Activated CD4-positive, alpha-beta memory T cell treated with anti-CD3 and anti-CD28 coated beads, Interleukin-2, amount 10 ng/mL, durations not matched to agents 7 days and 5 days (primary cell): Measurements from ENCODE around the gene NGRN. TPM values are rescaled to one million over a fixed set of nuclear protein-coding genes. Genes with fewer than 3 reads are reported as not detected.

Experiments
- CTCF ChIA-PET: fragments of 350-600 bp; sonication (Branson Sonifier 250); formaldehyde crosslinking; loops from one replicate; lab custom pipeline; 2021; ENCODE audit warnings: antibody characterized with exemption, inconsistent platforms; lab: Charles Lee
- POLR2A ChIA-PET: fragments of 350-600 bp; sonication (Branson Sonifier 250); formaldehyde crosslinking; loops from one replicate; lab custom pipeline; 2021; ENCODE audit warnings: antibody characterized with exemption; lab: Charles Lee
- DNase-seq: peaks from one replicate; pipeline ENCODE4 v3.0.0-alpha.2; 2020
- H3K27ac Mint-ChIP-seq: one replicate; pipeline ENCODE4 v1.8.0; 2021; ENCODE audit warnings: mild to moderate bottlenecking, mixed read lengths
- H3K27me3 Mint-ChIP-seq: one replicate; pipeline ENCODE4 v1.8.0; 2021; ENCODE audit warnings: mixed read lengths
- H3K36me3 Mint-ChIP-seq: one replicate; pipeline ENCODE4 v1.8.0; 2021; ENCODE audit warnings: low read depth, mixed read lengths
- H3K4me1 Mint-ChIP-seq: one replicate; pipeline ENCODE4 v1.8.0; 2021; ENCODE audit warnings: mixed read lengths
- H3K4me3 Mint-ChIP-seq: one replicate; pipeline ENCODE4 v1.8.0; 2021; ENCODE audit warnings: mild to moderate bottlenecking, mixed read lengths
- H3K9me3 Mint-ChIP-seq: one replicate; pipeline ENCODE4 v1.8.0; 2021; ENCODE audit warnings: mixed read lengths
- total RNA-seq, 2 experiments: library from RNA; stranded (reverse); gene quantifications; one replicate each; pipeline ENCODE4 v1.2.3, GENCODE V29; 2021

The NGRN gene
- total RNA-seq, 2 experiments from 2014 or later, result 27.4 to 28.3 TPM

GRCh38 chr15:90228960-90229359 lies 36.5 kb upstream of the NGRN start:
- no peaks in the 10 kb centered on the region for H3K27me3 Mint-ChIP-seq
- DNase-seq, result no peak
- peaks cover 39% of the 10 kb centered on the region for H3K4me1 Mint-ChIP-seq
- H3K4me3 Mint-ChIP-seq, result no peak overlapping the region
- ChIA-PET POLR2A (interaction anchor here (1.6 to 2.4 kb wide), 2 partner anchors 37 to 643 kb away, joined by 3 to 7 read pairs; partner anchors contain the start of gene NGRN), CTCF (no interaction called here)
- H3K27ac Mint-ChIP-seq, result no peak overlapping the region
- H3K9me3 Mint-ChIP-seq, result no peaks in the 10 kb centered on the region
- peaks cover 47% of the 10 kb centered on the region for H3K36me3 Mint-ChIP-seq

- DNase-seq, result no peak
- Mint-ChIP-seq H3K4me1 (peaks cover 48% of the 10 kb centered on the region), H3K36me3 (peaks cover 47% of the 10 kb centered on the region), H3K27me3 (no peaks in the 10 kb centered on the region), H3K9me3 (no peaks in the 10 kb centered on the region), H3K27ac (peak overlapping the region; percentile 92), H3K4me3 (peak overlapping the region; percentile 97)
- POLR2A ChIA-PET, result interaction anchor here (1.2 to 4.8 kb wide), 8 partner anchors 8 to 641 kb away, joined by 3 to 99 read pairs (median 23); partner anchors contain the start of genes IDH2, NGRN, SEMA4B and TTLL13
- CTCF ChIA-PET, result interaction anchor here (1.0 to 2.2 kb wide), 5 partner anchors 9 to 57 kb away, joined by 3 to 12 read pairs (median 4); no protein-coding TSS in a partner anchor
These were observed 35.4 kb upstream of the NGRN start for GRCh38 chr15:90230071-90230494.

DNA sequence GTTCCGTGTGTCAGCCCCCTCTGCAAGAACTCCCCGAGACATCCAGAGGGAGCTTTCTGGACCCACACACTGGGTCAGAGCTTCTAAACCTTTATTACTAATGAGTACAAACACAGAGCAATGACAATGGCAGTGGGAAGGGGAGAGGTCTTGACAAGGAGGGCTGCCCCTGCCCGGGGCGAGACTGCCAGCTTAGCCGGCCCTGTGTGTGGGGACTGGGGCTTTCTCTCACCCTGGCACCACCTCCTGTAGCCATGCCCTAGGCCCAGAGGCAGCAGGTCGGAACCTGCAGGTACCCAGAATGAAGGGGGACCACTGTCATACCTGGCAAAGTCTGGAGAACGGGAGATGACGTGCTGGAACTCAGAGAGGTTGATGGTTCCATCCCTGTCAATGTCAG lies 34.9 kb upstream of the NGRN start:
- peak overlapping the region; percentile 97 for H3K4me3 Mint-ChIP-seq
- peak overlapping the region; percentile 92 for H3K27ac Mint-ChIP-seq
- no peaks in the 10 kb centered on the region for H3K27me3 Mint-ChIP-seq
- H3K9me3 Mint-ChIP-seq, result no peaks in the 10 kb centered on the region
- peaks cover 51% of the 10 kb centered on the region for H3K4me1 Mint-ChIP-seq
- peaks cover 42% of the 10 kb centered on the region for H3K36me3 Mint-ChIP-seq
- POLR2A ChIA-PET, result interaction anchor here (0.7 to 4.8 kb wide), 12 partner anchors 9 to 641 kb away, joined by 3 to 99 read pairs (median 4); partner anchors contain the start of genes IDH2, NGRN, SEMA4B and TTLL13
- CTCF ChIA-PET, result interaction anchor here (0.6 to 2.7 kb wide), 10 partner anchors 9 to 87 kb away, joined by 3 to 12 read pairs (median 6); partner anchors contain the start of gene SEMA4B
- no peak for DNase-seq

GRCh38 chr15:90231028-90232017 lies 34.1 kb upstream of the NGRN start:
- H3K9me3 Mint-ChIP-seq, result no peaks in the 10 kb centered on the region
- H3K27me3 Mint-ChIP-seq, result no peaks in the 10 kb centered on the region
- DNase-seq, result peak; percentile 87
- peak overlapping the region; percentile 97 for H3K4me3 Mint-ChIP-seq
- peaks cover 39% of the 10 kb centered on the region for H3K36me3 Mint-ChIP-seq
- peaks cover 58% of the 10 kb centered on the region for H3K4me1 Mint-ChIP-seq
- POLR2A ChIA-PET, result interaction anchor here (0.7 to 4.8 kb wide), 18 partner anchors 10 to 700 kb away, joined by 3 to 99 read pairs (median 6); partner anchors contain the start of genes IDH2, NGRN, SEMA4B and TTLL13
- peak overlapping the region; percentile 92 for H3K27ac Mint-ChIP-seq
- CTCF ChIA-PET, result interaction anchor here (0.5 to 2.7 kb wide), 13 partner anchors 10 to 88 kb away, joined by 3 to 12 read pairs (median 7); partner anchors contain the start of gene SEMA4B

GRCh38 chr15:90232196-90232595 lies 33.3 kb upstream of the NGRN start:
- ChIA-PET CTCF (interaction anchor here (2.2 to 3.2 kb wide), 7 partner anchors 11 to 89 kb away, joined by 7 to 16 read pairs (median 10); partner anchors contain the start of gene SEMA4B), POLR2A (interaction anchor here (1.0 to 4.8 kb wide), 21 partner anchors 11 to 722 kb away, joined by 3 to 99 read pairs (median 6); partner anchors contain the start of genes IDH2, NGRN, RCCD1 and SEMA4B)
- no peaks in the 10 kb centered on the region for H3K27me3 Mint-ChIP-seq
- H3K27ac Mint-ChIP-seq, result peak overlapping the region; percentile 92
- DNase-seq, result no peak
- H3K4me3 Mint-ChIP-seq, result peak overlapping the region; percentile 97
- peaks cover 61% of the 10 kb centered on the region for H3K4me1 Mint-ChIP-seq
- H3K9me3 Mint-ChIP-seq, result no peaks in the 10 kb centered on the region
- H3K36me3 Mint-ChIP-seq, result peaks cover 38% of the 10 kb centered on the region

- H3K9me3 Mint-ChIP-seq, result no peaks in the 10 kb centered on the region
- peaks cover 61% of the 10 kb centered on the region for H3K4me1 Mint-ChIP-seq
- POLR2A ChIA-PET, result interaction anchor here (0.9 to 4.8 kb wide), 23 partner anchors 11 to 722 kb away, joined by 3 to 99 read pairs (median 5); partner anchors contain the start of genes AP3S2, IDH2, NGRN and RCCD1
- peak overlapping the region; percentile 92 for H3K27ac Mint-ChIP-seq
- peaks cover 40% of the 10 kb centered on the region for H3K36me3 Mint-ChIP-seq
- DNase-seq, result peak; percentile 30
- peak overlapping the region; percentile 97 for H3K4me3 Mint-ChIP-seq
- CTCF ChIA-PET, result interaction anchor here (0.5 to 3.2 kb wide), 10 partner anchors 12 to 146 kb away, joined by 3 to 16 read pairs (median 6); no protein-coding TSS in a partner anchor
- no peaks in the 10 kb centered on the region for H3K27me3 Mint-ChIP-seq
These were observed 32.5 kb upstream of the NGRN start for GRCh38 chr15:90232941-90233386.

DNA sequence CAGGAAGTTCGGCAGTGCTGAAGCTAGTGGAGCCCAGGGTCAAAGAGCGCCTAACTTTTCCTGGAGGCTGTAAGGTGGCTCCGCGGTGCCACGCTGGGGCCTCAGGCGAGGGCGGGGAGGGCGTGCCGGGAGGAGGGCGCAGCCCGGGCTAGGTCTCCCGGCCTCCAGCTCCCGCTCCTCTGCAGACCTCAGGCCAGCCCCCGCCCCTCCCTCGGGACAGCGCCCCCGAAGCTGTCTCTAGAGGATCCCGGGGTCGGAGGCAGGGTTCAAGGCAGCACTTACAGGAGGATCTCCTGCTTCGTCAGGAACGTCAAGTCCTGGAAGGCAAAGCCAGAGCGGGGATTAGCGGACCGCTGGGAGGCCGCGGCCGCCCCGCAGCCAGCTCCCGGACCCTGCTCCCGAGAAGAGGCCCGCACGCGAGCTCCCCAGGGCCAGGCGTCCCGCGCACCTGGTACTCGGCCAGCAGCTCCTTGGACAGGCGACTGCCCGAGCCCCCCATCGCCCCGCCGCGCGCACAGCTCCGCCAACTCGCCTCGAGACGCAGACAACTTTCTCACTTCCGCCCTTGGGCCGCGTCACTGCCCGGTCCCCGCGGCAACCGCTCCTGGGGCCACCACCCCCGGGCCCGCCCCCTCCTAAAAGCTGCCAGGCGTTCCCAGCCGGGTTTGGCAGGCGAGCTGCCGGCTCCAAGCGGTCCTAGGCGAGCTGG lies 31.9 kb upstream of the NGRN start, which contains the start of gene CIB1:
TSS of gene CIB1 (minus strand) at position 555 of the 709 bp plus-strand sequence. CDS start at position 499, 56 bp downstream.
- Mint-ChIP-seq H3K4me1 (peaks cover 65% of the 10 kb centered on the region), H3K9me3 (no peaks in the 10 kb centered on the region), H3K4me3 (peak within 1 kb of the TSS; percentile 97), H3K36me3 (peaks cover 45% of the 10 kb centered on the region), H3K27me3 (no peaks in the 10 kb centered on the region), H3K27ac (peak within 1 kb of the TSS; percentile 92)
- ChIA-PET POLR2A (interaction anchor here (0.6 to 4.8 kb wide), 32 partner anchors 10 to 721 kb away, joined by 3 to 99 read pairs (median 4); partner anchors contain the start of genes AP3S2, HDDC3, IDH2 and IQGAP1), CTCF (interaction anchor here (0.5 to 3.2 kb wide), 15 partner anchors 12 to 699 kb away, joined by 3 to 16 read pairs (median 5); partner anchors contain the start of genes HDDC3 and NGRN)
- peak; percentile 98 for DNase-seq

- peak within 1 kb of the TSS; percentile 97 for H3K4me3 Mint-ChIP-seq
- peaks cover 64% of the 10 kb centered on the region for H3K4me1 Mint-ChIP-seq
- CTCF ChIA-PET, result interaction anchor here (0.5 to 3.2 kb wide), 13 partner anchors 13 to 698 kb away, joined by 3 to 16 read pairs (median 5); partner anchors contain the start of genes HDDC3 and NGRN
- no peaks in the 10 kb centered on the region for H3K9me3 Mint-ChIP-seq
- peaks cover 44% of the 10 kb centered on the region for H3K36me3 Mint-ChIP-seq
- no peak for DNase-seq
- peak within 1 kb of the TSS; percentile 92 for H3K27ac Mint-ChIP-seq
- POLR2A ChIA-PET, result interaction anchor here (0.6 to 4.8 kb wide), 22 partner anchors 9 to 697 kb away, joined by 3 to 99 read pairs (median 5); partner anchors contain the start of genes HDDC3, IDH2, IQGAP1 and MAN2A2
- no peaks in the 10 kb centered on the region for H3K27me3 Mint-ChIP-seq
These were observed 31.1 kb upstream of the NGRN start, which contains the start of gene GDPGP1 for GRCh38 chr15:90234096-90234988. Gene GDPGP1, plus strand, starts transcription at chr15:90234209. Its CDS starts 6,700 bp downstream, at chr15:90240909.

DNA sequence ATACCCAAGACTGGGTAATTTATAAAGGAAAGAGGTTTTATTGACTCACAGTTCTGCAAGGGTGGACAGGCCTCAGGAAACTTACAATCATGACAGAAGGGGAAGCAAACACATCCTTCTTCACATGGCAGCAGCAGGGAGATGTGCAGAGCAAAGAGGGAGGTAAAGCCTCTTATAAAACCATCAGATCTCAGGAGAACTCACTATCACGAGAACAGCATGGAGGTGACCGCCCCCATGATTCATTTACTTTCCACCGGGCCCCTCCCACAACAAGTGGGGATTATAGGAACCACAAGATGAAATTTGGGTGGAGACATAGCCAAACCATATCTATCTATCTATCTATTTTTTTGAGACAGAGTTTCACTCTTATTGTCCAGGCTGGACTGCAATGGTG lies 26.1 kb upstream of the NGRN start:
- no peak for DNase-seq
- ChIA-PET CTCF (interaction anchor here (1.0 kb wide), 1 partner anchor 43 kb away, joined by 3 read pairs; no protein-coding TSS in a partner anchor), POLR2A (interaction anchor here (1.1 to 1.3 kb wide), 2 partner anchors 18 to 22 kb away, joined by 3 read pairs; no protein-coding TSS in a partner anchor)
- H3K9me3 Mint-ChIP-seq, result no peaks in the 10 kb centered on the region
- H3K4me1 Mint-ChIP-seq, result peaks cover 32% of the 10 kb centered on the region
- no peaks in the 10 kb centered on the region for H3K27me3 Mint-ChIP-seq
- peaks cover 29% of the 10 kb centered on the region for H3K36me3 Mint-ChIP-seq
- no peak overlapping the region for H3K4me3 Mint-ChIP-seq
- no peak overlapping the region for H3K27ac Mint-ChIP-seq

DNA sequence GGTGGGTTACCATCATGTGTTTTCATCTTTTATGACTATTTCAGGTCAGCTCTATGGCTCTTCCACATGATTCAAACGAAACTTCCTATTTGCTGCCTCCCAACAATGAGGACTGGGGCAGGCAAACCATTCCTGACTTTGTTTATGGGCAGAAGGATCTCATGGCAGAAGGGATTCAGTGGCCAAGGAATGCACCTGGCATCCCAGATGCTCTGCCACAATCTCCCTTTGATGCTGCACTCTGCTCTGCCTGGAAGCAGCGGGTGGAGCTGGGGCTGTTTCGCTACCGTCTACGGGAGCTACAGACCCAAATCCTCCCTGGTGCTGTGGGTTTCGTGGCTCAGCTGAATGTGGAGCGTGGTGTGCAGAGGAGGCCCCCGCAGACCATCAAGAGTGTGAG lies 24.6 kb upstream of the NGRN start:
- H3K36me3 Mint-ChIP-seq, result peaks cover 29% of the 10 kb centered on the region
- no peaks in the 10 kb centered on the region for H3K9me3 Mint-ChIP-seq
- H3K27me3 Mint-ChIP-seq, result no peaks in the 10 kb centered on the region
- H3K4me3 Mint-ChIP-seq, result no peak overlapping the region
- no peak overlapping the region for H3K27ac Mint-ChIP-seq
- ChIA-PET POLR2A (no interaction called here), CTCF (no interaction called here)
- no peak for DNase-seq
- peaks cover 20% of the 10 kb centered on the region for H3K4me1 Mint-ChIP-seq
